H1 (cell line): ENCODE data around the gene LRRTM2. TPM values are rescaled to one million over a fixed set of nuclear protein-coding genes. Genes with fewer than 3 reads are reported as not detected.

Source experiments
- CBX5 ChIP-seq: fragments of 300-800, 300-1000 bp; sonication (generic); IDR thresholded peaks from 2 replicates; pipeline ENCODE4 v1.7.1; 2016; ENCODE audit warnings: antibody characterized with exemption, low read length, low read depth
- HDAC2 ChIP-seq, 2 experiments: fragments of 300-600 bp in 1 of 2; sonication (generic) in 1 of 2; IDR thresholded peaks; 2 replicates each; pipeline ENCODE4 v1.6.1; 2011 to 2012; ENCODE audit warnings: low read depth in 2 of 2, low read length in 2 of 2, mild to moderate bottlenecking in 2 of 2, moderate library complexity in 2 of 2, borderline replicate concordance in 1 of 2, inconsistent platforms in 1 of 2
- polyA plus RNA-seq, 7 experiments: library from polyadenylated mRNA; depleted of rRNA in 3 of 7; stranded (reverse) in 5 of 7; unstranded in 2 of 7; fragments of >200 nt in 5 of 7; fragments of 200-250 nt in 2 of 7; gene quantifications; 1 replicate in 5 of 7; 2 replicates in 1 of 7; 4 replicates in 1 of 7; pipeline versions ENCODE4 v1.2.1 to v1.2.3, GENCODE V29; 2011 to 2013; ENCODE audit warnings: missing spikeins in 2 of 7, mixed read lengths in 2 of 7
- total RNA-seq: library from RNA; stranded (reverse); fragmentation: NEBNext Ultra II Directional; extraction: Animal tissue kit (Norgen Biotek cat#: 25700); gene quantifications from 2 replicates; pipeline ENCODE4 v1.2.1, GENCODE V29; 2021

LRRTM2 gene
- total and polyA plus RNA-seq, 2 of the 8 experiments (the other 6 are each of a cell fraction or from before 2014, with no cell fraction given) = not detected

- no peak for TF ChIP-seq HDAC2 (IDR thresholded peaks at IDR 0.05; ENCODE audit: borderline replicate concordance in 1 of 2, low read depth in 2 of 2, low read length in 2 of 2)
- TF ChIP-seq CBX5 = no peak
Observed at GRCh38 chr5:138849882-138850281, 25.3 kb downstream of the LRRTM2 start (continued).
